Ammon's horn (tissue), 1 donor: Measurements from ENCODE around the gene DYDC1.
"Not testable (repeated sequence)": the region's sequence is repeated elsewhere in the genome, so short reads cannot be mapped to it uniquely, and the experiment has no call there.

Experiments
- DNase-seq: peaks from one replicate; pipeline ENCODE4 v3.0.0-alpha.2; 2016; ENCODE audit warnings: low spot score

DYDC1 gene

DNA sequence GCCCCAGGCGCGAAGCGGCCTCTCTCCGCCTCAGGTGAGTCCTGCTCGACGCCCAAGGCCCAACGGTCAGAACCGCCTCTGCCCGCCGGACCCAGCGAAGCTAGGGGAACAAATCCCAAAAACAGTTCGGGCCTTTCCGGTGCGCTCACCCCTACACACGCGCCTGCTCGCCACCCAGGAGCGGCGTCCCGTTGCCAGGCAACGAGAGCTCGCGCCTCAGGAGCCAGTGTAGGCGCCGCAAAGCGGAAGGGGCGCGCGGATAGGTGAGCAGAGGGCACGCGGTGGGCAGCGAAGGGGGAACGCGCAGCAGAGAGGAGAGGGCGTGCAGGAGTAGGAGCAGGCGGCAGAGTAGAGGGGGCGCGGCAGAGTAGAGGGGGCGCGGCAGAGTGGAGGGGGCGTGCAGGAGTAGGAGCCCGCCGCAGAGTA, at the start of gene DYDC1, which contains the start of gene DYDC2:
Gene DYDC1 (minus strand): TSS at position 193 of the 426 bp plus-strand sequence. CDS start 4,154 bp downstream, outside the sequence.
Gene DYDC2 (plus strand): TSS at position 219 of the 426 bp plus-strand sequence. CDS start 5,663 bp downstream, outside the sequence.
- DNase-seq, result peak; percentile 41

DNA sequence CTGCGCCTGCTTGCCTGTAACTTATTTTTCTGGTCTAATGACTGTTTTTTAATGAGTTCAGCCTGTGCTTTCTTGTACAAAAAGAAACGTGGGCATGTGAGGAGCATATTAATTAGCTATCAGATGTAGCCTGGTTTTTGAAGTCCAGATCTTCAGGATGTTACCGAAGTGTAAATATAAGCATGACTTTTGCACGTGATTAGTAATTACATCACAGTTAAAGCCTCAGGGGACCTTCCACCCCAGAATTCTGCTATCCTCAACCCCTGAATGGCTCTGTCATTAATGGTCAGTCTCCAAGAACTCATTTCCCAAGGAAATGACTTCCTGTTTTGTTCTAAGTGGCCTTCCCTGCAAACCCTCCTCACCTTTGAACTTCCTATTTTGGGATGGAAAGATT, 49.6 kb upstream of the DYDC1 start:
- DNase-seq, result peak; percentile 48

DNA sequence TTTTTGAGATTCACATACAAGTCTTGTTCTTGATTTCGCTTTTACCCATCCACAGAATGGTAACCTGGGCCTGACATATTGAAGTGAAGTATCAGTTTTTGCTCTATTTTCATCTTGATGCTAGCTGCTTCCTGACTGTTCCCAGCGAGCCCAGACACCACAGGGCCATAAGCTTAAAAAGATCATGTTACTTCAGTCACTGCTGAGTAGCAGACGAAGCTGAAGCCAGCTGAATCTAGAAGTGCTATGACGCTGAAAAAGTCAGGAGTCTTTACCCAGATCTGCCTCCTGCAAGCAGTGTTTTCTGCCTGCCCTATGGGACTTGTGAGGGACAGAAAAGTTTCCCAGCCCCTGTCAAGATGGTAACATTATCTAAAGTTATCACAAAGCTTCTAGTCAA, 49.1 kb upstream of the DYDC1 start:
- peak; percentile 18 for DNase-seq

DNA sequence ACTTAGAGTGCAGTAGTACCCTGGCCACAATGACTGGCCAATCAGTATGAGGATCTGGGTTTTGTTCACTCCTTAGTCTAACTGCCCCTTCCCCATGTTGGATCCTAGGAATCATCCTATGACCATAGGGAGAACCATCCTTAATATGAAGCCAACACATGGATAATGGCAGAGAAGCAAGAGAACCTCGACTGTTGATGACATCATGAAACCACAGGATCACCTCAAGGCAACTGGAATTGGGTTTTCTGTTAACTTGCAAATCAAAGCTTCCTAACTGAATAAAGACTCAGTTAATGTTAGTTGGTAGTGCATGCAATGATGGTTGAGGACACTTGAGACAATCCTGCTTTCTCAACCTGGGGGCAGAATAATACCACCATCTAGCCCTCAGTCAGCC, 48.5 kb upstream of the DYDC1 start:
- DNase-seq, result no peak

DNA sequence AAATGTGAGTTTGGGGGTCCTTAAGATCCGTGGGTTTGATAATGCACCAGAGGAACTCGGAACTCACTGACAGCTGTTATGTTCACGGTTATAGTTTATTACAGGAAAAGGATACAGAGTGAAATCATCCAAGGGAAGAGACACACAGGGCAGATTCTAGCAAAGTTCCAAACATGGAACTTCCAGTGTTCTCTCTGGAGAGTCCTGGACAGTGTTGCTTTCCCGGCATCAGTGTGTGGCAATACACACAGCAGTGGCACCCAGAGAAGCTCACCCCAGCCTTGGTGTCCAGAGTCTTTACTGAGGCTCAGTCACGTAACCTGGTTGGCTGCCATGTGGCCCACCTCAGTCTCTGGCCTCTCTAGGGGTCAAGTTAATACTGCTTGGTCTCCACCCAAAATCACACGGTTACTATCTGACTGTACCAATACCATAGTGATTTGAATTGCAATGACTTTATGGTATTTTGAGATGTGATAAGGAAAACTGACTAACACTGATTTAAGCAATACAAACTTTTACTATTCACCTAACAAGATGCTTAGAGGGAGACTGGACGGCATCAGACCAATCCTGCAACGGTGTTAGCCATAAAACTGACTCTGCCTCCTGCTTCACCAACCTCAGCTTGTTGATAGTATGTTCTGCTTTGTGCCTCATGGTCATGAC, 43.7 kb upstream of the DYDC1 start:
- no peak for DNase-seq

DNA sequence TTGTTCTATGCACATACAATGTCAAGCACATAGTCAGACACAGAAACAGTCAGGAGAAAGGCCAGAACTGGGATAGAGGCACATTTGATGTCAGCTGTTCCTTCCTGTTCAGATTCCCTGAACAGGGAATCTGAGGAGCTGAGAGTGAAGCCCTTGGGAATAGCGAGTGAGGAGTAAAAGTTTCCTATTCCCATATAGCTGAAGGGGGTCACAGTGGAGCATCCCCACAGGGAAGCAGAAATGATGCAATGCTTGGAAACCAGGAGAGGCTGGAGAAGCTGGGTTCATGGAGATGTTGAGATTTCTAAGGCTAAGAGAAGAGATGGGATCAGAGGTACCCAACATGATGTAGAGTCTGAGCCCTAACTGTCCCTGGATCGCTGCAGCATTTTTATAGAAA, 40.5 kb upstream of the DYDC1 start:
- no peak for DNase-seq

DNA sequence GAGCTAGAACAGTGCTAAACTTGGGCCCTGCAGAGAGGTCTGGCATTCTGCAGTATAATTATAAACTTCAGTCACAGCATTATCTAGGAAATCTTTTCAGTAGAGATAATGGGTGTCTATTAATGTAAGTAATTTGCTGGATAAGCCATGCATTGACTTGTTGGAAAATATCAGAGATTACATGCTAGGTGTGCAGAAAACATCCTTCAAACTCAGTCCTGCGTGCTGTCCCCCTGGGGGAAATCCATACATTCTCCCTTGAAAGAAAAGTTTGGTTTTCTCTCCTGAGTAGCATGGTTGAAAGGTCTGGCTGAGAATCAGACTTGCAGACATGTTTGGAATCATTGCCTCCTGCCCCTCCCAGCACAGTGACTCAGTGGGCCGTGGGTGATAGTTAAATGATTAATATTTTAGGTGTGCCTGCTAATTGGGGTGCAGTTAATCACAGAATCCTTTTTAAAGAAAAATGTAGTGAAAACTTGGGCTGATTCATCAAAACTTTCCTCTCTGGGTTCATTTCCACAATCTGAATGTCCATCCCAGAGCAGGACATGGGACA, 37.9 kb upstream of the DYDC1 start:
- DNase-seq, result no peak

DNA sequence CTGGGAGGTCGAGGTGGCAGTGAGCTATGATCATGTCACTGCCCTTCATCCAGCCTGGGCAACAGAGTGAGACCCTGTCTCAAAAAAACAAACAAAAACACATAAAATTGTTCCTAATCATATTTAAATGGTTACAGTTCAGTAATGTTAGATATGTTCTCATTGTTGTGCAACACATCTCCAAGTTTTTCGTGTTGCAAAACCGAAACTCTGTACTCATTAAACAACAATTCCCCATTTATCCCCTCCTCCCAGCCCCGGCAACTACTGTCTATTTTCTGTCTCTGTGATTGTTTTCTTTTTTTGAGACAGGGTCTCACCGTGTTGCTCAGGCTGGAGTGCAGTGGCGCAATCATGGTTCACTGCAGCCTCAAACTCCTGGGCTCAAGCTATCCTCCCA, 35.7 kb upstream of the DYDC1 start:
- DNase-seq, result no peak

DNA sequence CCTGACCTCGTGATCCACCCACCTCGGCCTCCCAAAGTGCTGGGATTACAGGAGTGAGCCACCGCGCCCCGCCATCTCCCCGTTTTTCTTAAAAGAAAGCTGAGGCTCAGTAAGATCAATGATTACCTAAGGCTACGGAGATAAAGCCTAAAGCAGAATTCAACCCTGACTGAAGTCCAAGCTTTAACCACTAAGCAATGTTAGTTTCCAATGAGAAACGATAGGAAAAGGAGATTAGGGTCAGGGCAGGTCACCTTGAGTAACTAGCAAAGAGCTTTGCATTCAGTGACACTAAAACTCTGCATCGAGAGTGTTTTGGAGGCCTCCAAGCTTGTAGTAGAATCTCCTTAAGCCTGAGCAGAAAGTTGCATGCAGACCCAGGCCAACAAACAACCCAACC, 34.2 kb upstream of the DYDC1 start:
- no peak for DNase-seq

DNA sequence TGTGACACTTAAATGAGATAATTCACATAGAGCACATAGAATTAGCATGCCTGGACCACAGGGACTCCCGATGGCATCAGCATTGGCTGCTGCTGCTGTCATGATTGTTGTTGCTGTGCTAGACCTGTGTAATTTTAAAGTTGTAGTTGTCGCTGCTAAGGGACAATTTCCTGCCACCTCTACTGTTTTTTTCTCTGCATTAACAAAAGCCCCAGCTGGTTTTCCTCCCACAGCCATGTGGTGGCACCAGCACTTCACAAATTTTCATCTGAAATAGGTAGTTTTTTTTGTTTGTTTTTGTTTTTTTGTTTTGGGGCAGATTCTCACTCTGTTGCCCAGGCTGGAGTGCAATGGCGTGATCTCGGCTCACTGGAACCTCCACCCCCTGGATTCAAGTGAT, 26.4 kb upstream of the DYDC1 start:
- DNase-seq, result peak; percentile 59

DNA sequence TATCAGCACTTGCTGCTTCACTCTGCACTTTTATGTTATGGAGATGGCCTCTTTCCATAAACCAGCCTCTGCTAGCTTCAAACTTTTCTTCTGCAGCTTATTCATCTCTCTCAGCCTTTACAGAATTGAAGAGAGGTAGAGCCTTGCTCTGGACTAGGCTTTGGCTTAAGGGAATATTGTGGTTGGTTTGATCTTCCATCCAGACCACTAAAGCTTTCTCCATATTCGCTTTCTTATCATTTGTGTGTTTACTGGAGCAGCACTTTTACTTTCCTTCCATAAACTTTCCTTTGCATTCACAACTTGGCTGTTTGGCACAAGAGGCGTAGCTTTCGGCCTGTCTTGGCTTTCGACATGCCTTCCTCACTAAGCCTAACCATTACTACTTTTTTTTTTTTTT, 23.6 kb upstream of the DYDC1 start:
- no peak for DNase-seq

DNA sequence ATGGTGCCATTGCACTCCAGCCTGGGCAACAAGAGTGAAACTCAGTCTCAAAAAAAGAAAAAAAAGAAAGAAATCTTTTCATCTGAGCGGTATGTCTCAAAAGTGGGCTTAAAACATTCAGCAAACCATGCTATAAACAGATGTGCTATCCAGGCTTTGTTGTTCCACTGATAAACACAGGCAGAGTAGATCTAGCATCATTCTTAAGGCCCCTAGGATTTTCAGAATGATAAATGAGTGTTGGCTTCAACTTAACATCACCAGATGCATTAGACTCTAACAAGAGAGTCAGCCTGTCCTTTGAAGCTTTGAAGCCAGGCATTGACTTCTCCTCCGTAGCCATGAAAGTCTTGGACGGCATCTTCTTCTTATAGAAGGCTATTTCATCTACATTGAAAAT, 23.1 kb upstream of the DYDC1 start:
- no peak for DNase-seq

DNA sequence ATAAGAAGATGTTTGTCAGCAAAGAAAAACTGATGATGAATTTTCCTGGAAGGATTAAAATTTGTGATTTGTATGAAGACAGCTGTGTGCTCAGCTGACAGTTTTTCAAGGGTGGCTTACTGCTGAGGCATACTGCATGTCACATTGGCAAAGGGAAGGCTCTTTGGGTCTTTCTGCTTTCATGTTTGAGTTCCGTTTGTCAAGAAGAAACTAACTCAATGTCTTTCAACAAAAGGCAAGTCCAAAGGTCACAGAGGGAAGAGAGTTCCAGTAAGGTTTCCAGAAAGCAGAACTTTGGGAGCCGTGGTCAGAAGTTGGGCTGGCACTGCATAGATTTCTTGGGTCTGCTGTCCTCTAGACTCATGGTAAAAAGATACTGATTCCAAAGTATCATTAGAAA, 16.9 kb upstream of the DYDC1 start:
- no peak for DNase-seq

DNA sequence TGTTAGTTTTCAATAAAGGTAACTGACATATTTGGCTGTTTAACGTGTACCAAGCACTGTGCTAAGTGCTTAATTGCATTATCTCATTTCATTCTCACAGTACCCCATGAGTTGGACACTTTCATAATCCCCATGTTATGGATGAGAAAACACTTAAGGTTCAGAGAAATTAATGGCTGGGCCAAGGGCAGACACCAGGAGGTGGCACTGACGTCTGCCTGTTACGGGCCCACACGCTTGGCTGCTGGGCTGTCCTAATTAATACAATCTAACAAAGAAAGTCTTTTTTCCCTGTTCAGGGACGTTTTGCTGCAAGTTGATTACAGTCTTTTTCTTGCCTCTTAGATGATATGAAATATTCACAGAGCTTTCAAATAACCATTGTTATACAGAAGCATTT, 16.1 kb upstream of the DYDC1 start:
- peak; percentile 35 for DNase-seq

DNA sequence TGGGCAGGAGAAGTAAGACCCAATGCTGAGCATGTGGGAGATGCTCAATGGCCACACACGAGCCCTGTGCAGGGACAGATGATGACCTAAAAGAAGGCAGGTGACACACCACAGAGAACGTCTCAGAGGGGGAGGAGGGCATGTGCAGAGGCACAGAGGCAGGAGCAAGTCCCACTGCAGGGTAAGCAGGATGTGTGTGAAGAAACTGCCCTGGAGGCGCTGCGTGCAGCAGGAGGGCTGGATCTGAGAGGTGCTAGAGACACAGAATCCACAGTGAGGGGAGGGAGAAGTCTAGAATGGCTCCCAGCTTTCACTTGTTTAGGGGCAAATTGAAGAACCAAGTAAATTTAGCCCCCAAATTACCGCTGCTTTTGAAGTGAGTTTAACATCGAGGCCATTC, 14.9 kb upstream of the DYDC1 start:
- DNase-seq, result no peak

DNA sequence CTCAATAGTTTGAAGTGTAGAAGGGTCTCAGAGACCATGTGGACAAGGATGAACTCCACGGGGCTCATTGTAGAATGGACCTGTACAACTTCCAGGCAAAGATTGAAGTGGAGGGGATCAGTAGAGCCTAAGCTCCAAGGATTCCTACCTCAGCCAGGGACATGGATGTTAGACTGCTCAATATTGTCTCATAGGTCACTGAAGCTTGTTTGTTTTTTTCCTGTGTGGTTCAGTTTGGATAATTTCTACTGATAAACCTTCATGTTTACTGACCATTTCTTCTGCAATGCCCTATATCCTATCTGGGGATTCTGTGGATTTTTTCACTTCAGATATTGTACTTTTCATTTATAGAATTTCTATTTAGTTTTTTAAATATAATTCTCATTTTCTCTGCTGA, 9.0 kb upstream of the DYDC1 start:
- DNase-seq, result no peak

DNA sequence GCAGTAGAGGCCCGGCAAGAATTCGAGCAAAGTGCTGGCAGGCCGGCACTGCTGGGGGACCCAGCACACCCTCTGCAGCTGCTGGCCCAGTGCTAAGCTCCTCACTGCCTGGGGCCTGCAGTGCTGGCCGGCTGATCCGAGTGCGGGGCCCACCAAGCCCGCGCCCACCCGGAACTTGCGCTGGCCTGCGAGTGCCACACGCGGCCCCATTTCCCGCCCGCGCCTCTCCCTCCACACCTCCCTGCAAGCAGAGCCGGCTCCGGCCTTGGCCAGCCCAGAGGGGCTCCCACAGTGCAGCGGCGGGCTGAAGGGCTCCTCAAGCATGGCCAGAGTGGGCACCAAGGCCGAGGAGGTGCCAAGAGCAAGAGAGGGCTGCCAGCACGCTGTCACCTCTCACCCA, 3.1 kb upstream of the DYDC1 start:
- no peak for DNase-seq

DNA sequence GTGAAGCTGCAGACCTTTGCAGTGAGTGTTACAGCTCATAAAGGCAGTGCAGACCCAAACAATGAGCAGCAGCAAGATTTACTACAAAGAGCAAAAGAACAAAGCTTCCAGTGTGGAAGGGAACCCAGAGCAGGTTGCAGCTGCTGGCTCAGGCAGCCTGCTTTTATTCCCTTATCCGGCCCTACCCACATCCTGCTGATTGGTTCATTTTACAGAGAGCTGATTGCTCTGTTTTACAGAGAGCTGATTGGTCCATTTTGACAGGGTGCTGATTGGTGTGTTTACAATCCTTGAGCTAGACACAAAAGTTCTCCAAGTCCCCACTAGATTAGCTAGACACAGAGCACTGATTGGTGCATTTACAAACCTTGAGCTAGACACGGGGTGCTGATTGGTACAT, 2.4 kb upstream of the DYDC1 start:
- DNase-seq, result not testable (repeated sequence)

DNA sequence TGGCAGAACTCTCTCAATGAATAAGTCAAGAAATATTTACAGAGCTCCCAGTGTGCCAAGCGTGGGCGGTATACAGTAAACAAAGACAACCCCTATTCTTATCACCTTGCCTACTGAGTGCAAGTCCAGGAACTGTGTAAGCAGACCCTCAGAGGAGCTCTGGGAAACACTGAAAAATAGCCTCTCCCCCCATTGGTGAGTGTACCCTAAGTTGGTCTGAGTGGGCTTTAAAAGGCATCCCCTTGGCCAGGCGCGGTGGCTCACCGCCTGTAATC, 1.2 kb upstream of the DYDC1 start:
- DNase-seq, result no peak

DNA sequence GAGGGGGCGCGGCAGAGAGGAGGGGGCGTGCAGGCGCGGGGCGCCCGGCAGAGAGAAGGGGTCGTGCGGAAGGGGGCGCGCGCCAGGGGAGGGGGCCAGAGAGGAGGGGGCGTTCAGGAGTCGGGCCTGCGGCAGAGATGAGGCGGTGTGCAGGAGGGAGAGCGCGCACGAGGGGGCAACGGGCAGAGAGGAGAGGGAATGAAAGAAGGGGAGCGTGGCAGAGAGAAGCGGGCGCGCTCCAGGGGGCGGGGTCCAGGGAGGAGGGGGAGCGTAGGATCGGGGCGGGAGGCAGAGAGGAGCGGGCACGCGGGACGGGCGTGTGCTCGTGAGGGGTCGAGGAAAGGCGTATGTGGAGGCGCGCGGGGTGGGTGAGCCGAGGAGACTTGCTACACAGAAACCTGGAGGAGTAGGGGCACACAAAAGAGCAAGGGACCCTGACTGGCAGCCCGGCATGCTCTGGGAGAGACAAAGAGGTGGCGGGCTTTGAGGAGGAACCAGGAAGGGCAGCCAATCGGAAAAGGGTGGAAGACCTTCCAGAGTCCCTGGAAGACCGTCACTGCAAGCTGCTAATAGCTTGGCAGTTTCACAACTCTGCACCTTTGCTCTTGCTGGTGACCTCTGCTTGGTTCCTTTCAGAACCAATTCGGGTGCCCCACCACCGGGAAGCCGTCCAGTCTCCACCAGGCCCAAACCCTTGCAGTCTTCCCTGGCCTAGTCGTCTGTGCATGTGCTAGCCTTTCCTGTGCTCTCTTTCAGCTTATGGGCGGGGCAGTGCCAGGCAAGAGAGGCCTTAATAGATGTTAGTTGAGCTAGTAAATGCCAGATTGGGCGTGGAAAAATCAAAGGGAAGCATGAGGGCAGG, 665 bp upstream of the DYDC1 start:
- peak; percentile 5 for DNase-seq

DNA sequence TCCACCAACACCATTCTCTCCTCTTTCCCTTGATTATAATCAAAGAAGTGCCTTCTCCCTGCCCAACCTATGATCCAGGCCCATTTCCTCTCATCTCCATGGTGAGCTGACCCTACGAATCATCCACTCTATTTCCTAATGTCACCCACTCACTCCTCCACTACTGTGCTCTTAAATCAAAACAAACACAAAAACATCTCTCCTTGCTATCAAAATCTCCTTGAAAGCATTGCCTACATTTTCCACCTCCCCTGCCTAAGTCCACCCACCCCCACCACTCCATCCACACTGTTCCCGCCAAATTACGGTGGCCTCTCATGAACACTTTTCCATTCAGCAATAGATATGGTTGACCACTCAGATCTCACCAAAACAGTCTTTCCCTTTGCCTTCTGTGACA, 5.3 kb downstream of the DYDC1 start:
- DNase-seq, result no peak

DNA sequence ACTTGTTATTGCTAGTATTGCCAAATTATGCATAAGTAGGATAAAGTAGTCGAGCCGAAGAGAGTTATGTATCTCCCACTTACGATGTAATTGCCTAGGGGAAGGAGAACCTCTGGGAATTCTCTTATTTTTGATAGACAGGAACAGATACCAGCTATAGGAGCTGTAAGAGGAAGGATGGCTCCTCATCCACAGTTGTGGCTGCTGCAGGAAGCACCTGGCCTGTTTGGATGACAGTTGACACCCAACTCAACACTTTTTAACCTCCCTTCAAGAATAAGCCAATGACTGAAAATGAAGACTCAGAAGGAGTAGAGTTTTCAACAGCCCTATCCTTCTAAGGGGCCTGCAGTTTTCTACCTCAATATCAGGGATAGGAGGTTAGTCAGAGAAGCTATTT, 6.3 kb downstream of the DYDC1 start:
- DNase-seq, result no peak

DNA sequence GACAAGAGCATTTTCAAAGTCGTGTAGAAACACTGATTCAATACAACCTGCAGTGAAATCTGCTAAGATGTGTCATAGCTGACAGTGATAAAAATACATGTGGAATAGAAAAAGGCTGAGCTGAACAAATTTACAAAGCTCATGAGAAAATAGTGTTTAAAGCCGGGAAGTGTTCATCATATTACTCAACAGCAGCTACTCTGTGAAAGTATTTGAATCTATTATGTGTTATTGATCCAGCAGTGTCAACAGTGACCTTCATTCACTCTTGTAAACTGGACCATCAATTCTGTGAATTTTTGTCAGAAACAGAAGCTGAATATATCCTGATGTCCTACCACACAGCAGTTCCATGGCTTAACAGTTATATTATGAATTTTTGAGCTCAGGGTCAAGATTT, 11.6 kb downstream of the DYDC1 start:
- no peak for DNase-seq
